ENCODE results near the gene GABRG3.

GRCh38 chr15:26985050-26985449 is 14.1 kb downstream of the GABRG3 start:
- TF ChIP-seq, protein P1, sequence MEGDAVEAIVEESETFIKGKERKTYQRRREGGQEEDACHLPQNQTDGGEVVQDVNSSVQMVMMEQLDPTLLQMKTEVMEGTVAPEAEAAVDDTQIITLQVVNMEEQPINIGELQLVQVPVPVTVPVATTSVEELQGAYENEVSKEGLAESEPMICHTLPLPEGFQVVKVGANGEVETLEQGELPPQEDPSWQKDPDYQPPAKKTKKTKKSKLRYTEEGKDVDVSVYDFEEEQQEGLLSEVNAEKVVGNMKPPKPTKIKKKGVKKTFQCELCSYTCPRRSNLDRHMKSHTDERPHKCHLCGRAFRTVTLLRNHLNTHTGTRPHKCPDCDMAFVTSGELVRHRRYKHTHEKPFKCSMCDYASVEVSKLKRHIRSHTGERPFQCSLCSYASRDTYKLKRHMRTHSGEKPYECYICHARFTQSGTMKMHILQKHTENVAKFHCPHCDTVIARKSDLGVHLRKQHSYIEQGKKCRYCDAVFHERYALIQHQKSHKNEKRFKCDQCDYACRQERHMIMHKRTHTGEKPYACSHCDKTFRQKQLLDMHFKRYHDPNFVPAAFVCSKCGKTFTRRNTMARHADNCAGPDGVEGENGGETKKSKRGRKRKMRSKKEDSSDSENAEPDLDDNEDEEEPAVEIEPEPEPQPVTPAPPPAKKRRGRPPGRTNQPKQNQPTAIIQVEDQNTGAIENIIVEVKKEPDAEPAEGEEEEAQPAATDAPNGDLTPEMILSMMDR (IDR thresholded peaks at IDR 0.05): no peak
- no peak for TF ChIP-seq POLR2A (IDR thresholded peaks at IDR 0.05)
